HEK293T (cell line): ENCODE data around the gene CDH8.

Experiments
- ARNT ChIP-seq: fragments of 450-650 bp; IDR thresholded peaks from 2 replicates; pipeline ENCODE4 v1.6.1; 2017; ENCODE audit warnings: mild to moderate bottlenecking
- PKNOX1 ChIP-seq: fragments of 450-650 bp; IDR thresholded peaks from 2 replicates; pipeline ENCODE4 v1.6.1; 2016
- SP1 ChIP-seq: fragments of 450-650 bp; IDR thresholded peaks from 2 replicates; pipeline ENCODE4 v1.6.1; 2017
- SUZ12 ChIP-seq: fragments of 450-650 bp; IDR thresholded peaks from 2 replicates; pipeline ENCODE4 v1.6.1; 2016; ENCODE audit warnings: mild to moderate bottlenecking
- TARDBP ChIP-seq: fragments of 450-650 bp; IDR thresholded peaks from 2 replicates; pipeline ENCODE4 v1.6.1; 2016

- TF ChIP-seq SP1 (no peak), SUZ12 (no peak), TARDBP (no peak), ARNT (no peak), PKNOX1 (no peak)
Observed at GRCh38 chr16:62077998-62078397, 41.8 kb upstream of the CDH8 start.
